ENCODE data around the gene PARD6B. TPM values are rescaled to one million over a fixed set of nuclear protein-coding genes. Genes with fewer than 3 reads are reported as not detected.
"Not testable (repeated sequence)": the region's sequence is repeated elsewhere in the genome, so short reads cannot be mapped to it uniquely, and the experiment has no call there.

Gene PARD6B
- total RNA-seq, 2 donors from 2014 or later, result 8.3 to 14.4 TPM

DNA sequence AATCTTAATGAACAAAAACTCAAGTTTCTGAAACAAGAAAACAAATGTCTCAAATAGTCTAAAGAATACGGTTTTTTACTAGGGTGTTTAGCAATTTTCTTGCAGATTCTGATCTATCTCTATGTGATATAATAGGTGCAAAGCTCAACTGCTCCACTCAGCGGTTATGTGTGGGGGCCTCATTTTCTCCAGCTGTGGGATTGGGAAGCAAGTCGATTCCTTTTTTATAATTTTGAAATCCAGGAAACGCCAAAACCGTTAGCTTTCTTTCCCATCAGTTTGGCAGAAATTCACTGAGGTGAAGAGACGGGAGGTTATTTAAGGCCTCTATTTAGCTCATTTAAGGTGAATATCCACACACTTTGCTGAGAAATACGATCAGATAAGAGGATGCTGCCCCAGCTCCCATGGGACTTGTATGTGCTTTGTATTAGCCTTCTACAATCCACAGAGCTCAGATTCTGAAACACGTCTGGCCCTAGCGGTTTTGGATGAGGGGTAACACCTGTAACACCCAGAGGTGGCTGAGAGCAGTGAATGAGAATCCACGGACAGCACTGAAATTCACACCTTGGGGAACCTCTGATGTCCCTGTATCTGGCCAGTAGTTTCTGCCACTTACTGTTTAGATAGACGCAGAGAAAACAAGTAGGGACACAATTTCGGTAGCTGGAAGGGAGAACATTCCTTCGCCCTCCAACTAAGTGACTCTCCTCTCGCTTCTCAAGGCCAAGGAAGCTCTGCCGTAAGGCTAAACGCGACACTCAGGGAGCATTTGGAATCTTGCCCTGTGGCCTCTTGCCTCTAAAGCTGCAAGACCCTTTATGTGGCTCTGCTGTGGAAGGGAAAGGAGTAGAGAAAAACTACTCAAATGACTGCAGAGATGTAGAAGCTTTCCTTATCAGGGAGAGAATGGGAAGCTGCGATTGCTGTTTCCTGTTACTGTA, 56.9 kb downstream of the PARD6B start:
- intact Hi-C loops (cut with DNase I), result no loop called here
- H3K4me3 ChIP-seq, result no peak overlapping the region
- no peaks in the 10 kb centered on the region for H3K27me3 ChIP-seq (replicated peaks; ENCODE audit: insufficient read depth)
- 34% methylated on average over 18 of the region's 18 CpGs for WGBS
- H3K36me3 ChIP-seq, result no peaks in the 10 kb centered on the region
- H3K27ac ChIP-seq, result peak overlapping the region; percentile 9 to 27
- H3K4me1 ChIP-seq (replicated peaks), result peaks cover 6% of the 10 kb centered on the region
- DNase-seq (ENCODE audit: low spot score), result peak; percentile 28
- no peaks in the 10 kb centered on the region for H3K9me3 ChIP-seq
- no peak for TF ChIP-seq POLR2A (IDR thresholded peaks at IDR 0.05)
- TF ChIP-seq, protein P1, sequence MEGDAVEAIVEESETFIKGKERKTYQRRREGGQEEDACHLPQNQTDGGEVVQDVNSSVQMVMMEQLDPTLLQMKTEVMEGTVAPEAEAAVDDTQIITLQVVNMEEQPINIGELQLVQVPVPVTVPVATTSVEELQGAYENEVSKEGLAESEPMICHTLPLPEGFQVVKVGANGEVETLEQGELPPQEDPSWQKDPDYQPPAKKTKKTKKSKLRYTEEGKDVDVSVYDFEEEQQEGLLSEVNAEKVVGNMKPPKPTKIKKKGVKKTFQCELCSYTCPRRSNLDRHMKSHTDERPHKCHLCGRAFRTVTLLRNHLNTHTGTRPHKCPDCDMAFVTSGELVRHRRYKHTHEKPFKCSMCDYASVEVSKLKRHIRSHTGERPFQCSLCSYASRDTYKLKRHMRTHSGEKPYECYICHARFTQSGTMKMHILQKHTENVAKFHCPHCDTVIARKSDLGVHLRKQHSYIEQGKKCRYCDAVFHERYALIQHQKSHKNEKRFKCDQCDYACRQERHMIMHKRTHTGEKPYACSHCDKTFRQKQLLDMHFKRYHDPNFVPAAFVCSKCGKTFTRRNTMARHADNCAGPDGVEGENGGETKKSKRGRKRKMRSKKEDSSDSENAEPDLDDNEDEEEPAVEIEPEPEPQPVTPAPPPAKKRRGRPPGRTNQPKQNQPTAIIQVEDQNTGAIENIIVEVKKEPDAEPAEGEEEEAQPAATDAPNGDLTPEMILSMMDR (IDR thresholded peaks at IDR 0.05), result peak in 2 of 4 experiments; percentile 56 to 66
- TF ChIP-seq POLR2AphosphoS5 (IDR thresholded peaks at IDR 0.05), result no peak

DNA sequence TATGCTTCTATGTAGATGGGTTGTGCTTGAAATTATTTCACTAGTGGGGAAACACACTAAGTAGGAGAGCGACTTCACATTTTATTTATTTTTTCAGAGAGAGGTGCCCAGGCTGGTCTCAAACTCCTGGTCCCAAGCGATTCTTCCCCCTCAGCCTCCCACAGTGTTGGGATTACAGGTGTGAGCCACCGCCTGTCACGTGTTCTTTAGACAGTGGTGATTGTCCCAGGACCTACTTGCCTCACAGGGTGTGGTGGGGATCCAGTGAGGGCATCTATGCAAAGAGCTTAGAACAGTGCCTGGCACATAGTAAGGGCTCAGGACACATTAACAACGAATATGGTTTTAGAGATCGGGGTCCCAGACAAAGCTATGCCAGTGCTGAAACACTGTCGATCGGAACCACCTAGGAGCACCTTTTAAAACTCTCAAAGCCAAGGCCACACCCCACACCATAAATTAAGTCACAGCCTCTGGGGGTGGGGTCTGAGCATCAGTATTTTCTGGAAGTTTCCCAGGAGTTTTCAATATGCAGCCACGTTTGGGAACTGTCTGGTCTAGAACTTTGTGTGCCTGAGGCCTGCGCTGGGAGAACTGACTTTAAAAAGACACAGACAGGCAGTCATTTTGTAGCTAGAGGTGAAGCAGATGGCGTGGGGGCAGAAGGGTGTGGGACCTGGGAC, 58.7 kb downstream of the PARD6B start:
- Histone ChIP-seq H3K36me3 (no peaks in the 10 kb centered on the region), H3K4me1 (replicated peaks) (peaks cover 6% of the 10 kb centered on the region), H3K4me3 (no peak overlapping the region), H3K27ac (peak overlapping the region; percentile 86), H3K9me3 (no peaks in the 10 kb centered on the region), H3K27me3 (replicated peaks; ENCODE audit: insufficient read depth) (no peaks in the 10 kb centered on the region)
- intact Hi-C loops (cut with DNase I), result loop anchor here (10.0 kb wide), 1 partner anchor 515 kb away; no protein-coding TSS in a partner anchor
- whole genome bisulfite sequencing, result 51% methylated on average over 11 of the region's 11 CpGs
- TF ChIP-seq POLR2A (IDR thresholded peaks at IDR 0.05) (peak; percentile 14), POLR2AphosphoS5 (IDR thresholded peaks at IDR 0.05) (no peak)
- DNase-seq (ENCODE audit: low spot score), result no peak

DNA sequence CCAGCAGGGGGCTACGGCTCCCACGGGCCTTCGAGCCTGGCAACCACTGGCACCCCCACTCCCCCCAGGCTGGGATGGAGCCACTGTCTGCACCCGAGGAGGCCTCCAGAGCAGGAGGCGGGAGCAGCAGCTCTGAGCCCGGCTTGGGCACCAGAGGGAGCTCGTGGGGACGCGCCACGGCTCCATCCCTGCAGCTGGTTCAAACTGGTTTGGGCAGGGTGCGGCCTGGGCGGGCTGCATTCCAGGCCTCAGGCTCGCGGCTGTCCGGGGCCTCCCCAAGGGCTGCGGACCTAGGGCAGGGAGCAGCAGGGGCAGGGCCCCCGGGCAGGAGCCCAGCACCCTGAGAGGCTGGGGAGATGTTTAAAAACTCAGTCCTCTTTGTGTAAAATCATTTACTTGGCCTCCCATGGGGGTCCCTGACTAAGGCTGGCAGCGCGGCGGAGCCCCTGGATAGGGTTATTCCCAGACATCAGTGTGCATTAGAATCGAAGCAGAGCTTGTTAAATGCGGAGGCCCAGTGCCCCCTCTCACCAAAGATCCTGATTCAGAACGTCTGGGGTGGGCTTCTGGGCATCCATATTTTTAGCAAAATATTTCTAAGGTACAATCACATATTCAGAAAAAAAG, 59.4 kb downstream of the PARD6B start:
- WGBS, result 13% methylated on average over 15 of the region's 23 CpGs
- H3K4me1 ChIP-seq (replicated peaks), result peaks cover 6% of the 10 kb centered on the region
- no peak overlapping the region for H3K4me3 ChIP-seq
- TF ChIP-seq POLR2A (IDR thresholded peaks at IDR 0.05), result peak; percentile 50
- peak; percentile 94 for TF ChIP-seq POLR2AphosphoS5 (IDR thresholded peaks at IDR 0.05)
- TF ChIP-seq, protein P1 (IDR thresholded peaks at IDR 0.05), result peak; percentile 77 to 94 (median 84)
- DNase-seq (ENCODE audit: low spot score), result peak; percentile 90
- no peaks in the 10 kb centered on the region for H3K36me3 ChIP-seq
- H3K9me3 ChIP-seq, result no peaks in the 10 kb centered on the region
- no peaks in the 10 kb centered on the region for H3K27me3 ChIP-seq (replicated peaks; ENCODE audit: insufficient read depth)
- H3K27ac ChIP-seq, result peak overlapping the region; percentile 86
- intact Hi-C loops (cut with DNase I), result loop anchor here (10.0 kb wide), 1 partner anchor 514 kb away; no protein-coding TSS in a partner anchor

DNA sequence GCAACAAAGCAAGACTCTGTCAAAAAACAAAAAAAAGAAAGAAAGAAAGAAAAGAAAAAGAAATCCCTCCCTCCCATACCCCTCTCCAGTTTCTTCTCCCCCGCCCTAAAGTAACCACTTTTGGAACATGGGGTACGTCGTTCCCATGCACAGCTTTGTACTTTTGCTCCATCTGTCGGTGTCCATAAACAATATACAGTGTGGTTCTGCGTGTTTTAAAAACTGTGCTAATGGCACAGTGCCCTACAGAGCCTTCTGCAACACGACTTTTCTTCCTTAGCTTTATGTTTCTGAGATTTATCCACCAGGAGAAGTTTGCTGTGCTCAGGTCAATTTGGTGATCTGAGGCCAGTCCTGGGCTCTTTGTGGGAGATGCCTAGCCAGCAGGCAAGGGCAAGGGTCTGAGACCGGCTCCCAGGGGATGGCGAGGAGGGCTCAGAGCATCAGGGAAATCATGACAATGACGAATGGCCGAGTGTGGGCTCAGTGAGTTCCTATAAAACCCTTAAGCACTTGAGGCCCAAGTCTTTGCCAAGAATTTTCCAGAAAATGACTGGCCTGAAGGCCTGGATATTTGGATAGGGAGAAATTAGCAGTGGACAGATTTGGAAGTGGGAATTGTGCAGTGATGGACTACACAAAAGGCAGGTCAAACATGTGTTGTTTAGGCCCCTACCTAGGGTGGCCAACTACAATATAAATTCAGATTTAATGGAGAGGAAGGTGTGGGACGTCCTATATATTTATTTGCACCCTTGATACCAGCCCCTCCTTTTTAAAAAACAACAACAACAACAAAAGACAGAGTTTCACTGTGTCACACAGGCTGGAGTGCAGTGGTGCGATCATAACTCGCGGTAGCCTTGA, 61.6 kb downstream of the PARD6B start:
- TF ChIP-seq POLR2AphosphoS5 (IDR thresholded peaks at IDR 0.05) (peak; percentile 43), POLR2A (IDR thresholded peaks at IDR 0.05) (no peak)
- Histone ChIP-seq H3K27me3 (replicated peaks; ENCODE audit: insufficient read depth) (no peaks in the 10 kb centered on the region), H3K36me3 (no peaks in the 10 kb centered on the region), H3K4me3 (no peak overlapping the region), H3K27ac (peak overlapping the region; percentile 52 to 67), H3K9me3 (no peaks in the 10 kb centered on the region), H3K4me1 (replicated peaks) (peaks cover 6% of the 10 kb centered on the region)
- intact Hi-C loops (cut with DNase I), result loop anchor here (10.0 kb wide), 1 partner anchor 512 kb away; no protein-coding TSS in a partner anchor
- 48% methylated on average over 14 of the region's 14 CpGs for WGBS
- no peak for DNase-seq (ENCODE audit: low spot score)

GRCh38 chr20:50793575-50794016, 62.2 kb downstream of the PARD6B start:
- H3K36me3 ChIP-seq; H3K4me1 ChIP-seq (replicated peaks); H3K4me3 ChIP-seq; H3K9me3 ChIP-seq; DNase-seq (ENCODE audit: low spot score); H3K27me3 ChIP-seq (replicated peaks; ENCODE audit: insufficient read depth): not testable (repeated sequence)
- 81% methylated on average over 13 of the region's 13 CpGs for WGBS
- TF ChIP-seq, protein P1 (IDR thresholded peaks at IDR 0.05), result peak in 2 of 4 experiments; percentile 9
- intact Hi-C loops (cut with DNase I), result loop anchor here (2.0 to 10.0 kb wide), 2 partner anchors 135 to 511 kb away; no protein-coding TSS in a partner anchor
- H3K27ac ChIP-seq, result peak overlapping the region in 1 of 2 donors; percentile 67

Measured in prostate gland (tissue), 2 donors.